Mesendoderm (in vitro differentiated cells): ENCODE data around the gene KCNK6. TPM values are rescaled to one million over a fixed set of nuclear protein-coding genes. Genes with fewer than 3 reads are reported as not detected.

Source experiments
- small RNA-seq: library from polyadenylated mRNA; stranded (forward); fragments of <200 nt; extraction: miRNeasy Mini kit (QIAGEN cat#:217004); gene quantifications from one replicate; pipeline ENCODE3, GENCODE V24; 2013; ENCODE audit not compliant: insufficient read depth

KCNK6 gene

Small RNA genes within 50 kb of the gene (small RNA-seq; reads per million reads assigned to genes)
- gene RF00019, result not detected
